HuH-7.5 (cell line): ENCODE data around the gene AMZ1.
"Not testable (repeated sequence)": the region's sequence is repeated elsewhere in the genome, so short reads cannot be mapped to it uniquely, and the experiment has no call there.

Experiments used
- DNase-seq: peaks from one replicate; pipeline ENCODE4 v3.0.0; 2011; ENCODE audit warnings: low spot score

AMZ1 gene

GRCh38 chr7:2670171-2670570 lies 17.8 kb upstream of the AMZ1 start:
- no peak for DNase-seq

GRCh38 chr7:2670720-2671391 lies 17.1 kb upstream of the AMZ1 start:
- DNase-seq, result peak; percentile 94

- DNase-seq, result not testable (repeated sequence)
These were observed 14.8 kb upstream of the AMZ1 start for GRCh38 chr7:2673214-2673613.

GRCh38 chr7:2673934-2674333 lies 14.1 kb upstream of the AMZ1 start:
- no peak for DNase-seq

GRCh38 chr7:2675256-2675764 lies 12.7 kb upstream of the AMZ1 start:
- DNase-seq, result no peak

GRCh38 chr7:2676576-2676975 lies 11.4 kb upstream of the AMZ1 start:
- DNase-seq, result not testable (repeated sequence)

GRCh38 chr7:2678454-2678853 lies 9.5 kb upstream of the AMZ1 start:
- DNase-seq, result not testable (repeated sequence)

- DNase-seq, result not testable (repeated sequence)
These were observed 8.6 kb upstream of the AMZ1 start for GRCh38 chr7:2679135-2680127.

- no peak for DNase-seq
These were observed 7.7 kb upstream of the AMZ1 start for GRCh38 chr7:2680256-2680655.

- DNase-seq, result peak; percentile 98
These were observed 7.1 kb upstream of the AMZ1 start for GRCh38 chr7:2680792-2681490.

- no peak for DNase-seq
These were observed 5.8 kb upstream of the AMZ1 start for GRCh38 chr7:2681929-2682799.

- no peak for DNase-seq
These were observed 3.5 kb upstream of the AMZ1 start for GRCh38 chr7:2684501-2684900.

- no peak for DNase-seq
These were observed 1.9 kb upstream of the AMZ1 start for GRCh38 chr7:2686101-2686500.

- no peak for DNase-seq
These were observed 598 bp upstream of the AMZ1 start for GRCh38 chr7:2687338-2687869.

GRCh38 chr7:2688409-2689342 lies 674 bp downstream of the AMZ1 start:
- DNase-seq, result no peak

GRCh38 chr7:2689343-2689847 lies 1.4 kb downstream of the AMZ1 start:
- no peak for DNase-seq

GRCh38 chr7:2689951-2690705 lies 2.1 kb downstream of the AMZ1 start:
- DNase-seq, result no peak

- DNase-seq, result no peak
These were observed 3.2 kb downstream of the AMZ1 start for GRCh38 chr7:2691011-2691707.
